Measurements from ENCODE around the gene SMIM9.
"Not testable (repeated sequence)": the region's sequence is repeated elsewhere in the genome, so short reads cannot be mapped to it uniquely, and the experiment has no call there.

The SMIM9 gene

GRCh38 chrX:154819771-154820341, 14.6 kb downstream of the SMIM9 start:
- no peak overlapping the region for H3K4me2 ChIP-seq (ENCODE audit: low read depth, low read length, poor library complexity, severe bottlenecking)
- no peaks in the 10 kb centered on the region for H3K79me2 ChIP-seq (ENCODE audit: insufficient read depth, low read length)
- H3K9me2 ChIP-seq (replicated peaks; ENCODE audit: low read depth, low read length), result no peaks in the 10 kb centered on the region
- no peaks in the 10 kb centered on the region for H3K4me1 ChIP-seq (ENCODE audit: insufficient read depth, low read length, poor library complexity, severe bottlenecking)
- H3K9ac ChIP-seq (ENCODE audit: low read depth, low read length, poor library complexity, severe bottlenecking), result no peak overlapping the region
- no peaks in the 10 kb centered on the region for H3K27me3 ChIP-seq (ENCODE audit: insufficient read depth, low read length, poor library complexity, severe bottlenecking)
- H4K20me1 ChIP-seq (ENCODE audit: insufficient read depth, low read length, poor library complexity, severe bottlenecking), result no peaks in the 10 kb centered on the region
- H2AFZ ChIP-seq (ENCODE audit: low read length), result no peak overlapping the region
- H3K36me3 ChIP-seq (ENCODE audit: insufficient read depth, low read length), result no peaks in the 10 kb centered on the region
- H3F3A ChIP-seq (ENCODE audit: low read depth), result no peaks in the 10 kb centered on the region
- H3K9me3 ChIP-seq (ENCODE audit: insufficient read depth, low read depth, low read length), result no peaks in the 10 kb centered on the region
- TF ChIP-seq CTCF (conservative IDR thresholded peaks at IDR 0.05; ENCODE audit: low read length) (no peak), EZH2phosphoT487 (IDR thresholded peaks at IDR 0.05; ENCODE audit: borderline replicate concordance) (no peak)
- no peak overlapping the region for H3K4me3 ChIP-seq (ENCODE audit: low read length, poor library complexity, severe bottlenecking)

DNA sequence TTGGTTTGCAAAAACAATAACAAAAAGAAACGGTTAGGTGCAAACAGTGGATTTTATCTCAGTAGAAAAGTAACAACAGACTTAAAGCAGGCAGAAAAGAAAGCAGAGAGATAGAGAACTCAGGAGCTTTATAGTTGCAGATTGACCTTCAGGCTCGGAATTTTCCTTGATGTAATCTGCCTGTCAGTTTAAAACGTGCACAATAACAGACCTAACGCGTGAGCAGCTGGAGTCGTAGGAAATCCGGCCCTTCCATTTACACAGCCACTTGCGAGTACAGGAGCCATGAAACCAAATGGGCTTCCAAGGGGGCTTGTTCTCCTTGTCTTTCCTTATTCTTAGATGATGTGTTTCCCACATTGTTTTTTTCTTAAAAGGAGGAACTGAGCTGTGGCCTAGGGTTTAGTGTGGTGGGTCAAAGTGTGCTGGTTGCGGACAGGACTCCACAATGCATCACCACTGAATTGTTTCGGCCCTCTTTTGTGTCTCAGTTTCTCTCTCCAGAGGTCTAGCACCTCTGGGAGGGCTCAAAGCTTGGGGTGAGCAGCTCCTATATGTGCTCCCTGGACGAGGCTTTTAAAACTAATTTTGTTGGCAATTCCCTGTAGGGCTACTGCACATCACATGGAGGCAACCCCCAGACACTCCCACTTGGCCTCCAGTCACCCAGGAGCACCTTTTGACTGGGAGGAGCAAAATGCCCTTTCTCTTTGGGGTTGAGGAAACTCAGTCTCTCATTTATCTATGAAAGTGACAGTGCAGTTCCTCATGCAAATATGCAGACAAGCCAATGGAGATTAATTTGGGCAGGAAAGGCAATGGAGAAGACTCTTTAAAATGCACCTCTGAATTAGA, 15.3 kb downstream of the SMIM9 start:
- no peaks in the 10 kb centered on the region for H4K20me1 ChIP-seq (ENCODE audit: insufficient read depth, low read length, poor library complexity, severe bottlenecking)
- no peak overlapping the region for H3K4me2 ChIP-seq (ENCODE audit: low read depth, low read length, poor library complexity, severe bottlenecking)
- H3K9me2 ChIP-seq (replicated peaks; ENCODE audit: low read depth, low read length), result no peaks in the 10 kb centered on the region
- no peaks in the 10 kb centered on the region for H3F3A ChIP-seq (ENCODE audit: low read depth)
- no peaks in the 10 kb centered on the region for H3K9me3 ChIP-seq (ENCODE audit: insufficient read depth, low read depth, low read length)
- no peak overlapping the region for H3K9ac ChIP-seq (ENCODE audit: low read depth, low read length, poor library complexity, severe bottlenecking)
- H3K4me3 ChIP-seq (ENCODE audit: low read length, poor library complexity, severe bottlenecking), result no peak overlapping the region
- H3K79me2 ChIP-seq (ENCODE audit: insufficient read depth, low read length), result no peaks in the 10 kb centered on the region
- H3K4me1 ChIP-seq (ENCODE audit: insufficient read depth, low read length, poor library complexity, severe bottlenecking), result no peaks in the 10 kb centered on the region
- TF ChIP-seq CTCF (conservative IDR thresholded peaks at IDR 0.05; ENCODE audit: low read length) (no peak), EZH2phosphoT487 (IDR thresholded peaks at IDR 0.05; ENCODE audit: borderline replicate concordance) (no peak)
- no peaks in the 10 kb centered on the region for H3K27me3 ChIP-seq (ENCODE audit: insufficient read depth, low read length, poor library complexity, severe bottlenecking)
- H3K36me3 ChIP-seq (ENCODE audit: insufficient read depth, low read length), result no peaks in the 10 kb centered on the region
- H2AFZ ChIP-seq (ENCODE audit: low read length), result no peak overlapping the region

DNA sequence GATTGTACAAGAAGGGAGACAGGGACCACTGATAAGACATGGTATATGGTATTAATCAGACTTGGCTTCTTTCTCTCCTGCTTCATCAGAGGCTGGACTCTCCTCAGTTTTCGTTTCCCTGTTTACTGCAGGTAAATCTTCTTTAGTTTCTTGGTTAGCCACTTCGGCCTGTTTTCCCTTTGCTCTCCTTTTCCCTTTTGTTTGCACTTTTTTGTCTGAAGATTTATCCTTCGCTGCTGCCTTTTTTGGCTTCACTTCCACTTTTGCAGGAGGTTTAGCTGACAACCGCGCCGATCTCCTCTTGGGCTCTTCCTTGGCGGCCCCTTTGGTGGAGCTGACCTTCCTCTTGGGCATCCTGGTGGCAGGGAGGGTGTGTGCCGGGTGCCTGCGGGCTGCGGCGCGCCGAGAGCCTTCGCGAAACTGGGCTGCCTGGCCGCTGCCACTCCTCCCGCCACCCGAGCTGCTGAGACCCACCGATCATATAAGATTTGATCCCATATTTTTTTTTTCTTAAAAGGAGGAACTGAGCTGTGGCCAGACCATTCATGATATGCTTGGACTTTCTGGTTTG, 17.3 kb downstream of the SMIM9 start:
- H3K9me2 ChIP-seq (replicated peaks; ENCODE audit: low read depth, low read length); H3K4me3 ChIP-seq (ENCODE audit: low read length, poor library complexity, severe bottlenecking); H3K9ac ChIP-seq (ENCODE audit: low read depth, low read length, poor library complexity, severe bottlenecking); H3K36me3 ChIP-seq (ENCODE audit: insufficient read depth, low read length); H2AFZ ChIP-seq (ENCODE audit: low read length); H3F3A ChIP-seq (ENCODE audit: low read depth); H3K27me3 ChIP-seq (ENCODE audit: insufficient read depth, low read length, poor library complexity, severe bottlenecking); H3K4me1 ChIP-seq (ENCODE audit: insufficient read depth, low read length, poor library complexity, severe bottlenecking); H4K20me1 ChIP-seq (ENCODE audit: insufficient read depth, low read length, poor library complexity, severe bottlenecking); H3K79me2 ChIP-seq (ENCODE audit: insufficient read depth, low read length); H3K9me3 ChIP-seq (ENCODE audit: insufficient read depth, low read depth, low read length); H3K4me2 ChIP-seq (ENCODE audit: low read depth, low read length, poor library complexity, severe bottlenecking): not testable (repeated sequence)

DNA sequence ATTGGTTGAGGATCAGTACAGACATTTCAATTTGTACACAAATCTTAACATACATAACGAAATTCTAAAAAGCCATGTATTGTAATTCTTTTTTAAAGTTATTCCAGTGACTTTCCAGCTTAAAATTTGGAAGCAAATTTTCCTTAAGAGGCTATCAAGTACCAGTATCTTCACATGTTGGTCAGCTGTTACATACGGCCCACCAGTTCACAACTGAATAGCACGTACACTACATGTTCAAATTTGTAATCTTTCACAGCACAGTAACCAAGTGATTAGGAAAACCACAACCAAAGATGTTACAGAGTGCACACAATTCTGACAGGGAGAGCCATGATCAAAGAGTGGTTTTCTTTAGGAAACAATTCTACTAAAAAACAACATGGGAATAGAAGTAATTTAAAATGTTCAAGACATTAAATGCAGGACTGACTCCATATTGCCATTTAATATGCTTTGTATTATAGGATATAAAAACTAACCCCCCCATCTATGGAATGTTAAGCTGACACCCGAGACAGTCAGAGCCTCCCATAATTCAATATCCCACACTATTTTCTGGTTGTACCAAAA, 18.1 kb downstream of the SMIM9 start:
- not testable (repeated sequence) for H3K4me1 ChIP-seq (ENCODE audit: insufficient read depth, low read length, poor library complexity, severe bottlenecking); H3K27me3 ChIP-seq (ENCODE audit: insufficient read depth, low read length, poor library complexity, severe bottlenecking); H3K4me2 ChIP-seq (ENCODE audit: low read depth, low read length, poor library complexity, severe bottlenecking); H3K9me3 ChIP-seq (ENCODE audit: insufficient read depth, low read depth, low read length); H3K36me3 ChIP-seq (ENCODE audit: insufficient read depth, low read length); H3K9ac ChIP-seq (ENCODE audit: low read depth, low read length, poor library complexity, severe bottlenecking); H2AFZ ChIP-seq (ENCODE audit: low read length); H3K79me2 ChIP-seq (ENCODE audit: insufficient read depth, low read length); H3K9me2 ChIP-seq (replicated peaks; ENCODE audit: low read depth, low read length); H3F3A ChIP-seq (ENCODE audit: low read depth); H3K4me3 ChIP-seq (ENCODE audit: low read length, poor library complexity, severe bottlenecking); H4K20me1 ChIP-seq (ENCODE audit: insufficient read depth, low read length, poor library complexity, severe bottlenecking)
